NK-92 treated with Interleukin-12 subunit alpha and Interleukin-12 subunit beta, amount 100 ng/mL, for 24 hours (cell line): ENCODE results near the gene CYP4F11.
"Not testable (repeated sequence)": the region's sequence is repeated elsewhere in the genome, so short reads cannot be mapped to it uniquely, and the experiment has no call there.

Experiments
- DNase-seq: peaks from one replicate; lab custom pipeline; 2025; lab: John Stamatoyannopoulos, UW

CYP4F11 gene

GRCh38 chr19:15922021-15922420 is 12.3 kb downstream of the CYP4F11 start:
- no peak for DNase-seq

DNA sequence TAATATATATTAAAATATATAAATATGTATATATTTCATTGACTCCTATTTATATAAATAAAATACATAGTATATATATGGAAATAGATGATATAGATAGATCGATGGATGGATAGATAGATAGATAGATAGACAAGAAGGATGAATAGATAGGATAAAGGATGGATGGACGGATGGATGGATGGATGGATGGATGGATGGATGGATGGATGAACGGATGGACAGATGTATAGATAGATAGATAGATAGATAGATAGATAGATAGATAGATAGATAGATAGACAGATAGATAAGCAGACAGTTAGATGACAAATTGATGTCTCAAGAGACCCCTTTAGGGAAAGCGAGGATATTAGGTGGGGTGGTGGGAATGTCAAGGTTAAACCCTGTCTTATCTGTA is 15.1 kb downstream of the CYP4F11 start:
- no peak for DNase-seq

GRCh38 chr19:15915109-15915508 is 19.2 kb downstream of the CYP4F11 start:
- no peak for DNase-seq

DNA sequence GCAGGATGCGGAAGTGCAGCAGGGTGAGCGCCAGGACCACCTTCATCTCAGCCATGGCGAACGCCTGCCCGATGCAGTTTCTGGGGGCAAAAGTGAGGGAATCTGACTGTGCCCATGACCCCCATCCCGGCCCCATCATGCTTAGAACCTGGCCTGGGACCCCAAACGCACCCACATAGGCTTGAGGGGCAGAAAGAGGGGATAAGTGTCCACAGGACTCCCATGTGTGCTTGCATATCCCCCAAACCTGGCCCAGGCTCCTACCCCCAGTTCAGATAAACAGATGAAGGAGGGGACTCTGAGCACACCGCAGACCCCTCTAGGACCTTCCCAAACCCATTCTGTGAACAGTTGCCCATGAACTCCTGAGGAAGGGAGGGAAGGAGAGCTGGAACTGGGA is 20.5 kb downstream of the CYP4F11 start:
- no peak for DNase-seq

GRCh38 chr19:15913384-15913783 is 20.9 kb downstream of the CYP4F11 start:
- DNase-seq, result no peak

DNA sequence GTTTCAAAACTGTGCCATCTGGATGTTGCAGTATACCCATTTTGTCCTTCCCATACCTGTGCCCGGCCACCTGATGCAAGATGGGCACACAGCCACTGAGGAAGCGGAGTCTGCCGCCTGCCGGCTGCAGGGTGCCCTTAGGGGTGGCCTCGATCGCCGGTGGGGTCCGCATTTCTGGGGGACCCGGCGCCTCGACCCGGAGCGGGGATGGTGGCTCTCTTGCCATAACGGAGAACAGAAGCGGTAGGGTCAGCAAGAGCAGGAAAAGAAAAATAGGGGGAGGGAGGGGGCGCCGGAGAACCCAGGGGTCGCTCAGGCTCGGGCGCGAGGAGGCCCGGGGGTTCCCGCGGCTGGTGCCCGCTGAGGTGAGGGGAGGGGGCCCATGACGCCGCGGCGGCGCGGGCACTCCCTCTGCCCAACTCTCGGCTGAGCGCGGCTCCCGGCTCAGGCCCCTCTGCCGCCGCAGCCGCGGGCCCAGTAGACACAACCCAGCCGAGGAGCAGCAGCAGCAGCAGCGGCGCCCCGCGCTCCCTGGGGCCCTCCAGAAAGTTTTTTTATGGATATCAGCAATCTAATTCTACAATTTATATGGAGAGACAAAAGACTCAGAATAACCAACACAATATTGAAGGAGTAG is 22.6 kb downstream of the CYP4F11 start:
- DNase-seq, result no peak

GRCh38 chr19:15905026-15905425 is 29.3 kb downstream of the CYP4F11 start:
- DNase-seq, result no peak

DNA sequence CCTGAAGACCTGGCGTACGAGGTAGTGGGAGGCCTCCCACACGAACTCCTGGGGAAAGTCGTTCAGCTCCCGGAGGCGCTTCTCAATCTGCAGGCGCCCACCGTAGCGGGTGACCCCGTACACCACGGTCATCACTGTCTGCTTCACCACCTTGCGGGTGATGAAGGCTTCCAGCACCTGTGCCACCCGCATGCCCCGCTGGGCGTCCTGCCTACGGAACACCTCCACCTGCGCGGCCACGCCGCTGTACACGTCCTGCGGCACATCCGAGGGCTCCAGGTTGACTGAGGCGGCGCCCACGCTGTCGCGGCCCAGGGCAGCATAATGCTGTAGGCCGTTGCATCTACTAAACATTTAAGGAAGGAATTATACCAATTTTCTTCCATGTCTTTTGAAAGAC is 31.4 kb downstream of the CYP4F11 start:
- DNase-seq, result not testable (repeated sequence)

GRCh38 chr19:15902254-15902653 is 32.1 kb downstream of the CYP4F11 start:
- DNase-seq, result no peak

DNA sequence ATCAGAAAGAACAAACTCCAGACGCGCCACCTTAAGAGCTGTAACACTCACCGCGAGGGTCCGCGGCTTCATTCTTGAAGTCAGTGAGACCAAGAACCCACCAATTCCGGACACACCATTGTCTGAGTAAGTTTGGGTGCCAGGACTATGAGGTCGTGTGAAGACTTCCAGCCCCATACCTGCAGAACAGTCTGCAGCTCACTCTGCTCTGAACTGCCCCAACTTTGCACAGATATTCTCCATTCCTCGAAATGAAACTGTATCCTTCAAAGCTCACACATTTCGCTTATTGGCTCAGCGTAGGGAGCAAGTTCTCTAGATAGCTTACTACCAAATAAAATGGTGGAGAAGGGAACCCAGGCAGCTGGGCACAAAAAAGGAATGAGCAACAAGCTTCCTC is 33.8 kb downstream of the CYP4F11 start:
- DNase-seq, result no peak

GRCh38 chr19:15900032-15900431 is 34.3 kb downstream of the CYP4F11 start:
- not testable (repeated sequence) for DNase-seq

DNA sequence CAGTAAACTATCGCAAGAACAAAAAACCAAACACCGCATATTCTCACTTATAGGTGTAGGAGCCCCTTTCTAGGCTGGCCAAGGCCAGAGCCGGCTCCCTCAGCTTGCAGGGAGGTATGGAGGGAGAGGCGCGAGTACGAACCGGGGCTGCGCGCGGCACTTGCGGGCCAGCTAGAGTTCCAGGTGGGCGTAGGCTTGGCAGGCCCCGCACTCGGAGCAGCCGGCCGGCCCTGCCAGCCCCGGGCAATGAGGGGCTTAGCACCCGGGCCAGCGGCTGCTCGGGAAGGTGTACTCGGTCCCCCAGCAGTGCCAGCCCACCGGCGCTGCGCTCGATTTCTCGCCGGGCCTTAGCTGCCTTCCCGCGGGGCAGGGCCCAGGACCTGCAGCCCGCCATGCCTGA is 34.8 kb downstream of the CYP4F11 start:
- DNase-seq, result not testable (repeated sequence)

- no peak for DNase-seq
Measured at GRCh38 chr19:15897738-15898276, 36.5 kb downstream of the CYP4F11 start, which contains the start of gene CYP4F2. CYP4F2 (minus strand) TSS chr19:15898074; CDS start chr19:15897611, 463 bp downstream.

- no peak for DNase-seq
Measured at GRCh38 chr19:15897026-15897737, 37.1 kb downstream of the CYP4F11 start.

DNA sequence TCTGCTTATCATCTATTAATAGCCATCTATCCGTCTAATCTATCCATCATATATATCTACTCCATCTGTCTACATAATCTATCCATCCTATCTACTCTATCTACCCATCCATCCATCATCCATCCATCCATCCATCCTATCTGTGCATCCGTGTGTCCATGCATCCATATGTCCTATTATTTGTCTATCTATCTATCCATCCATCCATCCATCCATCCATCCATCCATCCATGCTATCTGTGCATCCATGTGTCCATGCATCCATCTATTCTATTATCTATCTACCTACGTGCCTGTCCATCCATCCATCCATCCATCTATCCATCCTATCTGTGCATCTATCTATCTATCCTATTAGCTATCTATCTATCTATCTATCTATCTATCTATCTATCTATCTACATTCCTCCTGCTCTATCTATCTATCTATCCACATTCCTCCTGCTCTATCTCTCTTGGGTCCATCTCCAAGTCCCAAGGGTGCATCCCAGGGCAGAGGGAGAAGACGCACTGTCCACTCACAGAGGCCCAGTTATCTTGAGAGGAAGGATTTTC is 38.4 kb downstream of the CYP4F11 start:
- no peak for DNase-seq

- DNase-seq, result no peak
Measured at GRCh38 chr19:15894359-15894758, 40.0 kb downstream of the CYP4F11 start.

DNA sequence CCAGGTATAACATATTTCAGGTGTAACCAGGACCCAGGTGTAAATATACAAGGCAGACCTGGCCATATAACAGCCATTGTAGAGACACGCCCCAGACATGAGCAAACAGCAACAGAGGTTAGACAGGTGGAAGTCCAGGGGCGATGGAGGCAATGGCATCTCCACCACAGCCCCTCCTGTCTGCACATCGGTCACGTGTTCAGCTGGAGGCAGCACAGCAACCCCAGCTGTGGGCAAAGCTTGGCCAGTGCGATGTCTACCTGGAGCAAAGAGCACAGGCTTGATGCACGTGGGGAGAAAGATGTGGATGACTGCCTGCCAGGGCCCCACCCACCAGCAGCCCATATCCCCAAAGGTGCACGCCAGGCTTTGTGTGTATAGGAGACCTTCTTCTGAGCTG is 40.9 kb downstream of the CYP4F11 start:
- DNase-seq, result no peak

DNA sequence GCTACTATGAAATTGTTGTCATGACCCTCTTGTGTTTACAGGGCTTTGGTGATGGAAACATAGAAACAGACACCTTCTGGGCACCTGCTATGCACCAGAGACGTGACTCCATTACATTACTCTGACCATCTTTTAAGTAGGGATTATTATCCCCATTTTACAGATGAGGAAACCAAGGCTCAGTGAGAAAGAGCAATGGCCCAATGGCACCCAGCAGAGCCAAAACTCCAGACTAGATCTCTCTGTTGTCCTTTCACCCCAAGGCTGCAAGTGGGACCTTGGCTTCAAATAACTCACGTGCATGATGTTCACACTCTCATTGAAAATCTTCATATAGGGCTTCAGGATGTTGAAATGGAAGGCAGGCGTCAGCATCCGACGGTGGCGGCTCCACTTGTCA is 42.3 kb downstream of the CYP4F11 start:
- DNase-seq, result no peak

DNA sequence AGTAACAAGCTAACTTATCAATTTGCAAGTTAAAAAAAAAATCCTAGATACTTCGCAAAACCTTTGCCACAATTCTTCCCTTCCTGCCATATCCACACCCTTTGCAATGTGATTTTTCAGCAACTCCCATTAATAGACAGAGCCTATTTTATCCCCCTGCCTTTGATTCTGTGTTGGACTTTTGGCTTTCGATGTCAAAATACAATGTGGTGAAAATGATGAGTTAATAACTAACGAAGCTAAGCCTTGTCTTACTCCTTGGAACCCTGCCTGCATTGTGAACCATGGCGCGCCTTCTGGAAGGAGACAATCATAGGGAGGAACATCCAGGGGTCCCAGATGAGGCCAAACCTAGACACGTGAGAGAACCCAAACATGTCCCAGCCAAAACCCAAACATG is 42.9 kb downstream of the CYP4F11 start:
- no peak for DNase-seq

GRCh38 chr19:15889339-15889738 is 45.0 kb downstream of the CYP4F11 start:
- not testable (repeated sequence) for DNase-seq

- DNase-seq, result no peak
Measured at GRCh38 chr19:15885919-15886318, 48.4 kb downstream of the CYP4F11 start.

- no peak for DNase-seq
Measured at GRCh38 chr19:15885167-15885566, 49.2 kb downstream of the CYP4F11 start.

DNA sequence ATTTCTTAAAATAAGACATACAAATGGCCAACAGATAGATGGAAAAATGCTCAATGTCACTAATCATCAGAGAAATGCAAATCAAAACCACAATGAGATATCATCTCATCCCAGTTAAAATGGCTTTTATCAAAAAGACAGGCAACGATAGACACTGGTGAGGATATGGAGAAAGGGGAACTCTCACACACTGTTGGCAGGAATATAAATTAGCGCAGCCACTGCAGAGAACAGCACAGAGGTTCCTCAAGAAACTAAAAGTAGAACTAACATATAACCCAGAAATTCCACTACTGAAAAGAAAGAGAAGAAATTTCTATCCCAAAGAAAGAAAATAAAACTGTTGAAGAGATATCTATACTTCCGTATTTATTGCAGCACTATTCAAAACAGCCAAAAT is 51.0 kb downstream of the CYP4F11 start:
- DNase-seq, result not testable (repeated sequence)
